HepG2 (cell line): ENCODE results near the gene NAA25.

Experiments used
- CTCF ChIP-seq: sonication (generic); formaldehyde crosslinking; IDR thresholded peaks from 2 replicates; pipeline ENCODE4 v1.5.0; 2020; ENCODE audit warnings: mild to moderate bottlenecking, missing genetic modification reagents, moderate library complexity
- FOXP4 ChIP-seq: sonication (generic); formaldehyde crosslinking; IDR thresholded peaks from 2 replicates; pipeline ENCODE4 v1.4.0; 2020; ENCODE audit warnings: missing genetic modification reagents
- MXD3 ChIP-seq: IDR thresholded peaks from 2 replicates; pipeline ENCODE4 v1.6.1; 2016; ENCODE audit warnings: mild to moderate bottlenecking, missing biosample characterization, missing genetic modification reagents
- NONO ChIP-seq, 2 experiments: fragments of 450-650 bp in 1 of 2; sonication (generic) in 1 of 2; formaldehyde crosslinking in 1 of 2; IDR thresholded peaks in 1 of 2; conservative IDR thresholded peaks in 1 of 2; 2 replicates each; pipeline versions ENCODE4 v1.6.1 to v1.8.0; 2017 to 2022; ENCODE audit warnings: mild to moderate bottlenecking in 1 of 2, missing genetic modification reagents in 1 of 2, moderate library complexity in 1 of 2
- SRSF9 ChIP-seq: fragments of 200-400 bp; formaldehyde crosslinking; IDR thresholded peaks from 2 replicates; pipeline ENCODE4 v1.6.1; 2018; ENCODE audit warnings: borderline replicate concordance, mild to moderate bottlenecking, low read depth, low read length; ENCODE audit not compliant: insufficient read depth, poor library complexity, severe bottlenecking
- THRA ChIP-seq: sonication (generic); formaldehyde crosslinking; IDR thresholded peaks from 2 replicates; pipeline ENCODE4 v1.4.0; 2020; ENCODE audit warnings: missing genetic modification reagents, borderline replicate concordance
- ZBTB42 ChIP-seq: sonication (generic); formaldehyde crosslinking; IDR thresholded peaks from 2 replicates; pipeline ENCODE4 v1.5.0; 2020; ENCODE audit warnings: mild to moderate bottlenecking, missing genetic modification reagents
- ZFP36 ChIP-seq: fragments of 150-350 bp; IDR thresholded peaks from 2 replicates; pipeline ENCODE4 v1.6.1; 2018; ENCODE audit warnings: borderline replicate concordance, low read length, low read depth; ENCODE audit not compliant: partially characterized antibody
- ZNF260 ChIP-seq: sonication (generic); formaldehyde crosslinking; IDR thresholded peaks from 2 replicates; pipeline ENCODE4 v1.4.0; 2020; ENCODE audit warnings: missing genetic modification reagents, low read depth, mild to moderate bottlenecking, borderline replicate concordance
- ZNF280D ChIP-seq: sonication (generic); formaldehyde crosslinking; IDR thresholded peaks from 2 replicates; pipeline ENCODE4 v1.5.1; 2020; ENCODE audit warnings: mild to moderate bottlenecking, missing genetic modification reagents
- ZNF3 ChIP-seq: IDR thresholded peaks from 2 replicates; pipeline ENCODE4 v1.7.0; 2017; ENCODE audit warnings: inconsistent platforms
- ZNF660 ChIP-seq: sonication (generic); formaldehyde crosslinking; IDR thresholded peaks from 2 replicates; pipeline ENCODE4 v1.5.1; 2020; ENCODE audit warnings: mild to moderate bottlenecking, low read depth, missing genetic modification reagents, borderline replicate concordance

GRCh38 chr12:112148031-112148513 lies 39.5 kb upstream of the NAA25 start:
- TF ChIP-seq ZNF260 (CRISPR knock-in tag): no peak
- no peak for TF ChIP-seq THRA (CRISPR knock-in tag)
- TF ChIP-seq ZNF660 (CRISPR knock-in tag): no peak
- no peak for TF ChIP-seq CTCF (CRISPR knock-in tag)
- TF ChIP-seq FOXP4 (CRISPR knock-in tag): no peak
- TF ChIP-seq ZBTB42: no peak
- no peak for TF ChIP-seq NONO (IDR thresholded peaks at IDR 0.05)
- TF ChIP-seq NONO (CRISPR knock-in tag; conservative IDR thresholded peaks at IDR 0.05): no peak
- TF ChIP-seq ZNF280D (CRISPR knock-in tag): no peak
- no peak for TF ChIP-seq ZNF3 (CRISPR knock-in tag)
- no peak for TF ChIP-seq MXD3 (CRISPR knock-in tag)
- TF ChIP-seq ZFP36: no peak
- no peak for TF ChIP-seq SRSF9
